Stomach (tissue), 4 donors: ENCODE results near the gene ITPR1.

ENCODE experiments used
- EP300 ChIP-seq: sonication (generic); formaldehyde crosslinking; IDR thresholded peaks from one replicate; pipeline ENCODE4 v1.6.1; 2017; ENCODE audit warnings: antibody characterized with exemption
- POLR2A ChIP-seq, 4 donors: fragments of 450-650 bp; IDR thresholded peaks; one replicate each; pipeline ENCODE4 v1.6.1; 2016; ENCODE audit warnings: antibody characterized with exemption in 4 of 4, control low read depth in 2 of 4, mild to moderate bottlenecking in 1 of 4, moderate library complexity in 1 of 4
- POLR2AphosphoS5 ChIP-seq, 3 donors: sonication (generic); formaldehyde crosslinking; IDR thresholded peaks; one replicate each; pipeline ENCODE4 v1.6.1; 2016; ENCODE audit warnings: antibody characterized with exemption in 3 of 3
- TF ChIP-seq, protein P1 (sequence below), 7 experiments: fragments of 450-650 bp in 4 of 7; fragments of 200-600 bp in 3 of 7; sonication (generic) in 3 of 7; IDR thresholded peaks; one replicate each; pipeline ENCODE4 v1.5.1; 2016 to 2019; ENCODE audit warnings: antibody characterized with exemption in 7 of 7, control low read depth in 2 of 7, mild to moderate bottlenecking in 1 of 7

DNA sequence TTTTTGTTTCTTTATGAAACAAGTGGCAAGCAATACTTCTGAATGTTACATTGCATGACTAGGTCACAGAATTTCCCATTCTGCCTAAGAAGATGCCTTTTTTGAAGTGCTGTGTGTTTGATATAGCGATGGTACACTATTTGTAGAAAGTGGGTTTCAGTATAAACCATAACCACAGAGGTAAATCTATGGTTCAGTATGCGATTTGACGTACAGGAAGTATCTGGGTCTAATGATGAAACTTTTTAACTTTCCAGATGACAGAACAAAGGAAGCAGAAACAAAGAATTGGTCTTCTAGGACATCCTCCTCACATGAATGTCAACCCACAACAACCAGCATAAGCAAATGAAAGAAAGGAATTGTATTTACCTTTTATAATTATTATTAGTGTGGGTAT lies 352.7 kb downstream of the ITPR1 start:
- TF ChIP-seq POLR2A (IDR thresholded peaks at IDR 0.05) (no peak), POLR2AphosphoS5 (IDR thresholded peaks at IDR 0.05) (no peak), EP300 (no peak)
- TF ChIP-seq, protein P1, sequence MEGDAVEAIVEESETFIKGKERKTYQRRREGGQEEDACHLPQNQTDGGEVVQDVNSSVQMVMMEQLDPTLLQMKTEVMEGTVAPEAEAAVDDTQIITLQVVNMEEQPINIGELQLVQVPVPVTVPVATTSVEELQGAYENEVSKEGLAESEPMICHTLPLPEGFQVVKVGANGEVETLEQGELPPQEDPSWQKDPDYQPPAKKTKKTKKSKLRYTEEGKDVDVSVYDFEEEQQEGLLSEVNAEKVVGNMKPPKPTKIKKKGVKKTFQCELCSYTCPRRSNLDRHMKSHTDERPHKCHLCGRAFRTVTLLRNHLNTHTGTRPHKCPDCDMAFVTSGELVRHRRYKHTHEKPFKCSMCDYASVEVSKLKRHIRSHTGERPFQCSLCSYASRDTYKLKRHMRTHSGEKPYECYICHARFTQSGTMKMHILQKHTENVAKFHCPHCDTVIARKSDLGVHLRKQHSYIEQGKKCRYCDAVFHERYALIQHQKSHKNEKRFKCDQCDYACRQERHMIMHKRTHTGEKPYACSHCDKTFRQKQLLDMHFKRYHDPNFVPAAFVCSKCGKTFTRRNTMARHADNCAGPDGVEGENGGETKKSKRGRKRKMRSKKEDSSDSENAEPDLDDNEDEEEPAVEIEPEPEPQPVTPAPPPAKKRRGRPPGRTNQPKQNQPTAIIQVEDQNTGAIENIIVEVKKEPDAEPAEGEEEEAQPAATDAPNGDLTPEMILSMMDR (IDR thresholded peaks at IDR 0.05): no peak
